IMR-90 (cell line): ENCODE data around the gene IFFO2. TPM values are rescaled to one million over a fixed set of nuclear protein-coding genes. Genes with fewer than 3 reads are reported as not detected.

Source experiments
- ATAC-seq: fragments of 200-7000 bp; cut with Tn5 transposase; 2 replicates; pipeline ENCODE4 v1.9.1; 2020; ENCODE audit warnings: low read depth, mild to moderate bottlenecking, moderate library complexity
- BruUV-seq: library from RNA; stranded (reverse); fragments of 400-500 nt; replicated peaks from 2 replicates; lab custom pipeline; 2021; lab: Mats Ljungman, UMichigan
- CTCF ChIA-PET: fragments of 300-600 bp; formaldehyde crosslinking; extraction: SDS; loops from one replicate; lab custom pipeline; 2021; ENCODE audit warnings: antibody characterized with exemption; lab: Yijun Ruan, JAX
- POLR2A ChIA-PET: fragments of 300-600 bp; sonication (Branson Sonifier 250); formaldehyde crosslinking; loops from one replicate; lab custom pipeline; 2022; ENCODE audit warnings: antibody characterized with exemption; ENCODE audit not compliant: unreplicated experiment; lab: Charles Lee
- DNase-seq: peaks from one replicate; pipeline ENCODE4 v3.0.0; 2013
- H2AFZ ChIP-seq: replicated peaks from 2 replicates; pipeline ENCODE3; 2013; ENCODE audit warnings: low read length, mild to moderate bottlenecking; ENCODE audit not compliant: poor library complexity
- H2AK5ac ChIP-seq: 2 replicates; pipeline ENCODE4 v1.6.1; 2013; ENCODE audit warnings: low read depth, low read length, inconsistent platforms
- H2AK9ac ChIP-seq: replicated peaks from 2 replicates; pipeline ENCODE3; 2013; ENCODE audit warnings: mild to moderate bottlenecking, low read depth, low read length, moderate library complexity; ENCODE audit not compliant: poor library complexity
- H2BK120ac ChIP-seq: 2 replicates; pipeline ENCODE4 v1.6.1; 2013; ENCODE audit warnings: low read depth, low read length, inconsistent platforms
- H2BK15ac ChIP-seq: 3 replicates; pipeline ENCODE4 v1.6.1; 2013; ENCODE audit warnings: low read depth, low read length, inconsistent platforms
- H2BK20ac ChIP-seq: 2 replicates; pipeline ENCODE4 v1.6.1; 2013; ENCODE audit warnings: low read depth, mild to moderate bottlenecking, inconsistent platforms, low read length, moderate library complexity
- H2BK5ac ChIP-seq: 2 replicates; pipeline ENCODE4 v1.6.1; 2013; ENCODE audit warnings: mild to moderate bottlenecking, low read depth, low read length, inconsistent platforms; ENCODE audit not compliant: poor library complexity, severe bottlenecking
- H3K14ac ChIP-seq: replicated peaks from 2 replicates; pipeline ENCODE4 v1.6.1; 2013; ENCODE audit warnings: low read depth, low read length, inconsistent platforms
- H3K18ac ChIP-seq: 2 replicates; pipeline ENCODE4 v1.6.1; 2013; ENCODE audit warnings: low read depth, low read length, control low read depth
- H3K23ac ChIP-seq: 2 replicates; pipeline ENCODE4 v1.6.1; 2013; ENCODE audit warnings: low read depth, low read length, inconsistent platforms
- H3K27ac ChIP-seq: 2 replicates; pipeline ENCODE4 v1.5.1; 2013; ENCODE audit warnings: mild to moderate bottlenecking, control low read depth, low read length; ENCODE audit not compliant: insufficient read depth
- H3K27me3 ChIP-seq: 2 replicates; pipeline ENCODE4 v1.6.1; 2013; ENCODE audit warnings: low read length; ENCODE audit not compliant: control insufficient read depth, insufficient read depth
- H3K36me3 ChIP-seq: 2 replicates; pipeline ENCODE4 v1.6.1; 2013; ENCODE audit warnings: low read length, mixed read lengths; ENCODE audit not compliant: control insufficient read depth, insufficient read depth
- H3K4ac ChIP-seq: 2 replicates; pipeline ENCODE4 v1.6.1; 2013; ENCODE audit warnings: low read depth, low read length, inconsistent platforms
- H3K4me1 ChIP-seq: 2 replicates; pipeline ENCODE4 v1.6.1; 2013; ENCODE audit warnings: low read length, mixed read lengths; ENCODE audit not compliant: control insufficient read depth, insufficient read depth
- H3K4me2 ChIP-seq: 2 replicates; pipeline ENCODE4 v1.6.1; 2013; ENCODE audit warnings: low read depth, mild to moderate bottlenecking, control low read depth, low read length, moderate library complexity
- H3K4me3 ChIP-seq: 2 replicates; pipeline ENCODE4 v1.5.1; 2013; ENCODE audit warnings: low read depth, mild to moderate bottlenecking, control low read depth, low read length, moderate library complexity; ENCODE audit not compliant: insufficient read depth
- H3K56ac ChIP-seq: 2 replicates; pipeline ENCODE4 v1.6.1; 2013; ENCODE audit warnings: low read length, inconsistent platforms; ENCODE audit not compliant: insufficient read depth; ENCODE audit errors: extremely low read depth
- H3K79me1 ChIP-seq, 2 experiments: 2 replicates each; pipeline ENCODE4 v1.6.1; 2013; ENCODE audit warnings: low read length in 2 of 2, inconsistent platforms in 1 of 2, low read depth in 1 of 2
- H3K9ac ChIP-seq: 2 replicates; pipeline ENCODE4 v1.6.1; 2013; ENCODE audit warnings: low read depth, low read length, control low read depth
- H3K9me1 ChIP-seq: 2 replicates; pipeline ENCODE4 v1.6.1; 2013; ENCODE audit warnings: low read length, inconsistent platforms; ENCODE audit not compliant: insufficient read depth
- H3K9me3 ChIP-seq: 2 replicates; pipeline ENCODE4 v1.6.1; 2013; ENCODE audit warnings: low read length; ENCODE audit not compliant: control insufficient read depth, insufficient read depth
- H4K20me1 ChIP-seq: 2 replicates; pipeline ENCODE4 v1.6.1; 2013; ENCODE audit warnings: low read length, inconsistent platforms; ENCODE audit not compliant: insufficient read depth
- H4K5ac ChIP-seq: 2 replicates; pipeline ENCODE4 v1.6.1; 2013; ENCODE audit warnings: mild to moderate bottlenecking, low read depth, low read length, control low read depth
- H4K8ac ChIP-seq, 2 experiments: 2 replicates each; pipeline ENCODE4 v1.6.1; 2013; ENCODE audit warnings: low read depth in 2 of 2, low read length in 2 of 2, control low read depth in 1 of 2, inconsistent platforms in 1 of 2
- H4K91ac ChIP-seq: 2 replicates; pipeline ENCODE4 v1.6.1; 2013; ENCODE audit warnings: low read depth, low read length, inconsistent platforms; ENCODE audit not compliant: insufficient read depth
- CEBPB ChIP-seq: IDR thresholded peaks from 2 replicates; pipeline ENCODE4 v1.6.1; 2012; ENCODE audit warnings: low read depth, low read length, improper control_type of control experiment
- MAFK ChIP-seq: IDR thresholded peaks from 2 replicates; pipeline ENCODE4 v1.6.1; 2012; ENCODE audit warnings: low read depth, low read length, improper control_type of control experiment
- MAZ ChIP-seq: IDR thresholded peaks from 2 replicates; pipeline ENCODE4 v1.6.1; 2012; ENCODE audit warnings: low read depth, mild to moderate bottlenecking, low read length, improper control_type of control experiment, moderate library complexity, borderline replicate concordance
- WGBS, 2 experiments: methylation state at CpG; one replicate each; pipeline versions ENCODE4 v1.1.5 to v1.1.7; 2013; ENCODE audit warnings: missing lambda C conversion rate in 2 of 2; ENCODE audit not compliant: insufficient read length in 1 of 2; ENCODE audit errors: extremely low coverage in 2 of 2; 5-methylcytosine and 5-hydroxymethylcytosine counted together
- dilution Hi-C: fragments of 300-500 bp; cut with HindIII; formaldehyde crosslinking; loops from one replicate; pipeline ENCODE4 v1.14.3; 2018; ENCODE audit warnings: low sequenced_read_pairs; ENCODE audit not compliant: unreplicated experiment
- in situ Hi-C: fragments of 300-500 bp; cut with MboI; formaldehyde crosslinking; loops from 3 replicates; pipeline ENCODE4 v1.14.3; 2019; ENCODE audit warnings: low sequenced_read_pairs, inconsistent platforms, mixed read lengths
- intact Hi-C: fragments of 100-400 bp; cut with micrococcal nuclease; formaldehyde crosslinking; loops from 2 replicates; pipeline ENCODE4 v1.10.0; 2022
- polyA plus RNA-seq, 3 experiments: library from polyadenylated mRNA; depleted of rRNA; stranded (reverse); fragments of >200 nt; gene quantifications; 2 replicates each; pipeline ENCODE4 v1.2.3, GENCODE V29; 2012; ENCODE audit warnings: low replicate concordance in 1 of 3
- total RNA-seq: library from RNA; depleted of rRNA; stranded (reverse); fragments of >200 nt; gene quantifications from 2 replicates; pipeline ENCODE4 v1.2.3, GENCODE V29; 2012

IFFO2 gene
- total and polyA plus RNA-seq, 2 of the 4 experiments (the other 2 are of a cell fraction) = 14.5 to 18.2 TPM

DNA sequence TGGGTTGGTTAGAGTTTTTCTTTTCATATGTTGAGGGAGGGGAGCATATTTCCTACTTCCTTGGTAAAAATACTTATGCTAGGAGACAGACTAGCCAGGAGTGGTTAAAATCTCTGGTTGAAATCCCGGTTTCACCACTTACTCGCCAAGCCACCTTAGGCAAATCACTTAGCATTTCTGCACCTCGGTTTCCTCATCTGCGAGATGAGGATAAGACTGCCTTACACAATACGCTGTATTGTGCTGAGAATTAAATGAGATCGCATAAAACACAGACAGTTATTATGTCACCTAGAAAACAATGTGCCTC, 1.4 kb downstream of the IFFO2 start:
- H3K4me2 ChIP-seq = peak overlapping the region; percentile 95
- H3K79me1 ChIP-seq = peaks cover 4 to 44% of the 10 kb centered on the region in 2 experiments; a peak in 3 of 4 replicates
- H2BK15ac ChIP-seq = no peak overlapping the region
- H3K9me1 ChIP-seq = peaks cover 8% of the 10 kb centered on the region; the same call in 1 of the 2 replicates
- no peaks in the 10 kb centered on the region for H3K36me3 ChIP-seq
- H2BK5ac ChIP-seq = peak overlapping the region; percentile 17
- H4K5ac ChIP-seq = peak overlapping the region; percentile 14; the same call in 1 of the 2 replicates
- H3K9ac ChIP-seq = peak overlapping the region; percentile 70
- no peak overlapping the region for H3K27ac ChIP-seq
- ChIA-PET CTCF (interaction anchor here (1.3 to 1.6 kb wide), 3 partner anchors 33 to 48 kb away, joined by 3 to 5 read pairs (median 5); no protein-coding TSS in a partner anchor), POLR2A (no interaction called here)
- H4K8ac ChIP-seq = no peak overlapping the region
- peak; percentile 7; the same call in 1 of the 2 replicates for TF ChIP-seq CEBPB
- no peak for TF ChIP-seq MAZ
- no peak for TF ChIP-seq MAFK
- peak overlapping the region; percentile 8 for H3K4ac ChIP-seq
- no peak overlapping the region for H2BK20ac ChIP-seq
- peaks cover 30% of the 10 kb centered on the region for H3K4me1 ChIP-seq
- no peak overlapping the region for H3K18ac ChIP-seq
- in situ Hi-C loops = no loop called here
- H3K56ac ChIP-seq = 0 out of 2 replicates have a peak overlapping the region, but pooled peaks have one; percentile 21
- peak overlapping the region; percentile 88 for H2AFZ ChIP-seq
- H4K20me1 ChIP-seq = peaks cover 23% of the 10 kb centered on the region
- DNase-seq (no peak), ATAC-seq (no peak)
- H4K91ac ChIP-seq = no peak overlapping the region
- 83% methylated on average over 1 of the region's 6 CpGs; no CpG with 5 or more reads in 1 of the 2 experiments for WGBS, 2 experiments
- peak overlapping the region; percentile 86 for H2AK9ac ChIP-seq
- H3K23ac ChIP-seq = peak overlapping the region; percentile 93
- no TSS peak for BruUV-seq
- peak overlapping the region; percentile 86 for H3K14ac ChIP-seq
- H2BK120ac ChIP-seq = 0 out of 2 replicates have a peak overlapping the region, but pooled peaks have one; percentile 6
- dilution Hi-C loops = no loop called here
- intact Hi-C loops = loop anchor here (2.0 to 5.0 kb wide), 2 partner anchors 57 to 136 kb away; no protein-coding TSS in a partner anchor
- peak overlapping the region; percentile 74; the same call in 1 of the 2 replicates for H2AK5ac ChIP-seq
- peaks cover 3% of the 10 kb centered on the region; the same call in 1 of the 2 replicates for H3K27me3 ChIP-seq
- H3K4me3 ChIP-seq = peak overlapping the region; percentile 95
- H3K9me3 ChIP-seq = no peaks in the 10 kb centered on the region
